AG20443 (cell line): Measurements from ENCODE around the gene WWOX.

Experiments
- DNase-seq: peaks from one replicate; pipeline ENCODE4 v3.0.0; 2012; ENCODE audit warnings: low spot score, mixed read lengths

WWOX gene

GRCh38 chr16:78146807-78147206 lies 47.4 kb downstream of the WWOX start:
- DNase-seq: no peak

DNA sequence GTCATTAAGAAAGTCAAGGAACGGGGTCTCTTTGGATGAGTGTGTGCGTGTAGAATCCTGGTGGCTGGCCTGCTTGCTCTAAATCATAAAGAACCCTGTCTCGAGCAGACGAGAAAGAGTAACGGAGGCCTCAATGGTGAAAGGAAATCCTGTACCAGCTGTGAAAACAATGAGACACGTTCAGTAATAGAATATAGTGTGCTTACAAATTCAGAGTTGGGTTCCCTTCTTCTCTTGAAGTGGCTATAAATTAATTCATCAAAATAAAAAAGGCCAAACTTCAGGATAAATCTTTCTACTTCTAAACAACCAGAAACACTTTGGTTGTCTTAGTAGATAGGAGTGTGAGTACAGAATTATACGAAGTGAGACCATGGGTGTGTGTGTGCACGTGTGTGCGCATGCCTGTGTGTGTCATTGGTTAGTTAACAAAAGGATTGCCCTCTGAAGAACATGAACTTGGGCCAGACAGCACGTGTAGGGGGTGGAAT lies 48.5 kb downstream of the WWOX start:
- DNase-seq: no peak

DNA sequence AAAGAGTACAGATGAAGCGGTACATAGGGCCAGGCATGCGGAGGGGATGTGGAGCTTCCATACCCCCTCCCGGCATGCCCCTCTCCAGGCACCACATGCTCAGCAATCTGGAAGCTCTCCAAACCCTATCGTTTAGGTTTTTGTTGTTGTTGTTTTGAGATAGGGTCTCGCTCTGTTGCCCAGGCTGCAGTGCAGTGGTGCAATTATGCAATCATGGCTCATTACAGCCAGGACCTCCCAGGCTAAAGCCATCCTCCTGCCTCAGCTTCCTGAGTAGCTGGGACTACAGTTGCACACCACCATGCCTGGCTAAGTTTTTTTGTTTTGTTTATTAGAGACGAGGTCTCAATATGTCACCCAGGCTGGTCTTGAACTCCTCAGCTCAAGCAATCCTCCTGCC lies 50.8 kb downstream of the WWOX start:
- DNase-seq: no peak

GRCh38 chr16:78154729-78155461 lies 55.4 kb downstream of the WWOX start:
- no peak for DNase-seq

- DNase-seq: no peak
Observed at GRCh38 chr16:78155791-78156345, 56.4 kb downstream of the WWOX start.

- no peak for DNase-seq
Observed at GRCh38 chr16:78161023-78161729, 61.7 kb downstream of the WWOX start.

DNA sequence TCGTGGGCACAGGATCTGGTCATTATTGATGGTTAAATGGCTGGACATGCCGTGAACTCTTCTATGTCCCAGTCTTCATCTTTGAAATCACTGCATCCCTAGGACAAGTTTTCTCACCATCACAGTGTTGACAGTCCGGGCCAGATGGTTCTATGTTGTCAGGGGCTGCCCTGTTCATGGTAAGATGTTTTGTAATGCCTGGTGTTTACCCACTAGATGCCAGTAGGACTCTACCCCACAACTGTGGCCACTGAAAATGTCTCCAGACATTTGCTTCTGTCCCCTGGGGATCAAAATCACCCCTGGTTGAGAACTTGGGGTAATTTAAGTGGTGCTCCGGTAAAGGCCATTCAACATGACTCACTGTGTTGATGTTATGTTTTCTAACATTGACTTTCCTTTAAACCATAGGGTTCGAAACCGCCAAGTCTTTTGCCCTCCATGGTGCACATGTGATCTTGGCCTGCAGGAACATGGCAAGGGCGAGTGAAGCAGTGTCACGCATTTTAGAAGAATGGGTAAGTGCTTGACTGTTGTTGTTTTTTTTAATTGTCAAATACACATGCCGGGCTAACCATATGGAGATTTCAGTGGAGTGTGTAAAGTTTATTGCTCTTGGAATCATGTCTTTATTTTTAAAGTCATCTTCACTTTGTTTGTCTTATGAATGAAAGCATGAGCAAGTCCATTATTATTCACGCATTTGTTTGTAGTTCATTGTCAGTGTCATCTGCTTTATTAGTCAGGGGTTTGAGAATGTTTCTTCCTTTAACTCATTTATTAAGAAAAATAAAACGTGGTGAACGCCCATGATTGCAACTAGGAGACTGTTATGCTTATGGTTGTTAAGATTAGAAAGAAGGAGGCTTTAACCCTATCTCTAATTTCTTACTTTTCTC lies 64.6 kb downstream of the WWOX start:
- no peak for DNase-seq

DNA sequence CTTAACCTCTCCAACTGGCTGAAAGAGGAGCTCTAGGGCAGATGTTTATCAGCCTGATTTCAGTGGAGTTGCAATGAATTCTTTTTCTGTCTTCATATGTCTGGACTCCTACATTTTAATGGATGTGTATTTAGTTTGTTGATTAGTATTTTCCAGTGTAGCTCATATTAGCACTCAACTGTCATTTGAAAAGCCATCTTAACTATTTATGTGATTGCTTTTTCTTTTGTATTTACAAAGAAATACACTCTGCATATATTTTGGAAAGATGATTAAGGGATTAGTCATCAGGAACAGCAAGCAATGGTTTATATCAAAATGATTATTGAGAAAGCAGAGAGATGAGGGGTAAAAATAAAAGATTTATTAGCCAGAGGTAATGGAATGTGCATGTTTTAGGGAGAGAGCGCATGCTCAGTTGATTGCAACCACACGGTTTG lies 71.1 kb downstream of the WWOX start:
- no peak for DNase-seq

DNA sequence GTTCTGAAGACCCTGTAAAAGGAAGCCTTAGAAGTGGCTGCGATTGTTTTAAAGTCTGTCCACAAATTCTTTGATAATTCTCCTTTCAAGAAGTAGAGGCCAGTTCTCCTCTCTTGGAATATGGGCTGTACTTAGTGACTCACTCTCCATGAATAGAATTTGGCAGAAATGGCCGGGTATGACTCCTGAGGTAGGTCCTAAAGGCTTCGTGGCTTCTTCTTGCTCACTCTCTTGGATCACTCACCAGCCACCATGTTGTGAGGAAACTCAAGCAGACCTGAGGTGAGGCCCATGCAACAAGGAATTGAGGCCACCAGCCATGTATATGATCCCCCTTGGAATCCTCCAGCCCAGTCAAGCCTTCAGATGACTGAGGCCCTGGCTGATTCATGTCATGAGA lies 75.8 kb downstream of the WWOX start:
- DNase-seq: no peak

- DNase-seq: no peak
Observed at GRCh38 chr16:78176435-78176834, 77.0 kb downstream of the WWOX start.

GRCh38 chr16:78177218-78177617 lies 77.8 kb downstream of the WWOX start:
- DNase-seq: no peak

DNA sequence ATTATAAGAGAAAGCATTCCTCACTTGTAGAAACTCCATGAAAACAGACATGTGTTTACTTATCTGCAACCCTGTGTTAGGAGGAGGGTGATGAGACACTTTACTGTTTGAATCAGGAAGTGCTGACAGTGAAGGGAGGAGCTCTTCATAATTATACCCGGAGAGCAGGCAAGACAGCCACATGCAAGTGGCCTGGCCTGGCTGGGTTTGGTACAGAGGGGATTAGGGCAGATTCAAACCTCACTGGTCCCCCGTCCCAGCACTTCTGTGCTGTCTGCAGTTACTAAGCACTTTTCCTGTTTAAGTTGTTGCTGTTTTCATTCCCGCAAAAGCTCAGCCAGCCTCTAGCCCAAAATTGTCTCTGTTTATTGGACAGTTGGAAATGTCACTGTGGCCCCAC lies 78.5 kb downstream of the WWOX start:
- DNase-seq: no peak

DNA sequence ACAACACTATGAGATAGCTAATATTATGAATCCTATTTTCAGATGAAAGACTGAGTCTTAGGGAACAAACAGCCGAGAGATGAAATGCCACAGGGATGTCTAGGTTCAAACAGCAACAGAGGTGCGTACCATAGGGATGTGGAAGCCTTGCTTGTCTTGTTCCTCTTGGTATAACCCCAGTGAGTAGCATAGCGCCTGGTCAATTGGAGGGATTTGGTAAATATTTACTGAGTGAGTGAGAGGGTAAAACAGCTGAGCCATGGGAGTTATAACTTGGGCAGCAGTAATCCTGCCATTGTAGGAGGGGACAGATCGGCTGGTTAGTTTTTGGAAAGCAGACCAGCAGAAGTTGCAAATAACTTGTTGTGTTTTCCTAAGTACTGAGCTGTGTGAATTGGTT lies 80.2 kb downstream of the WWOX start:
- DNase-seq: no peak

DNA sequence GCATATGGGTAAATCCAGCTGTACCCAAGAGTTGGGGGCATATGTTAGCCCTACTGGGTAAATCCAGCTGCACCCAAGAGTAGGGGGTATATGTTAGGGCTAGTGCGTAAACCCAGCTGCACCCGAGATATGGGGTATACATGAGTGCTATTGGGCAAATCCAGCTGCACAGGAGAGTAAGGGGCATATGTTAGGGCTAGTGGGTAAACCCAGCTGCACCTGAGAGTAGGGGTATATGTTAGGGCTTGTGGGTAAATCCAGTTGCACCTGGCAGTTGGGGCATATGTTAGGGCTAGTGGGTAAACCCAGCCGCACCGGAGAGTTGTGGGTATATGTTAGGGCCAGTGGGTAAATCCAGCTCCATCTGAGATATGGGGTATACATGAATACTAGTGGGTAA lies 80.9 kb downstream of the WWOX start:
- no peak for DNase-seq

DNA sequence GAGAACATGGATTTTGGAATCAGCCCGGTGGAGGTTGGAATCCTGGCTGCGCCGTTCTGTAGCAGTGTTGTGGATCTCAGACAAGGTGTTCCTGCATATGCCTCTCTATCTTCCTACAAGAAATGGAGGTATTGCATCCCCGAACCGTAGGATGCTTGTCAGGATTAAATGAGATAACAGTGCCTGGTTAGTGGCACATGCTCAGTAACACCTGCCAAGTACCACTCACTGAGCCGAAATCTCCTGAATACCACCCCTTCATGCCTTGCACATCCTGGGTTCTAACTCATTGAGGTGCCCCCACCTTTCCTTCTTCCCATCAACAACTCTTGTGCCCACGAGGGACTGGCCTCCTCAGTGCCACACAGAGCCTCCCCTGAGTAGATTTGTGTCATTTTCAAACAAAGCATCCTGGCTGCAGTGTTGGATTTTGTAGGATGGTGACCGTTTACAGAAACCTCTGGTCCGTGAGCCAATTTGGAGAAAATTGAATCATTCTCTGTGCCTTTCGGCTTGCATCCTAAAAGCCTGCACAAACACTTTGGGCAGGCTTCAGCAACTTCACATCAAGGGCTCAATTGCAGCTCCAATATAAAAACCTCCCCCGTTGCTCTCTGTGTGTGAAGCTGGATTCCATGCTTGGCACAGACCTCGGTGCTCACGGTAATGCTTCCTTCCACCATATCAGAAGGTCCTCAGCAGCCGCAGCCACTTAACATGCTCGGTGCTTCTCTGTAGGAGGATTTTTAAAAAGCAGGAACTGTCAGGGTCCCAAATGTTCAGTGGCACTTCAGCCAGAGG lies 84.2 kb downstream of the WWOX start:
- no peak for DNase-seq

DNA sequence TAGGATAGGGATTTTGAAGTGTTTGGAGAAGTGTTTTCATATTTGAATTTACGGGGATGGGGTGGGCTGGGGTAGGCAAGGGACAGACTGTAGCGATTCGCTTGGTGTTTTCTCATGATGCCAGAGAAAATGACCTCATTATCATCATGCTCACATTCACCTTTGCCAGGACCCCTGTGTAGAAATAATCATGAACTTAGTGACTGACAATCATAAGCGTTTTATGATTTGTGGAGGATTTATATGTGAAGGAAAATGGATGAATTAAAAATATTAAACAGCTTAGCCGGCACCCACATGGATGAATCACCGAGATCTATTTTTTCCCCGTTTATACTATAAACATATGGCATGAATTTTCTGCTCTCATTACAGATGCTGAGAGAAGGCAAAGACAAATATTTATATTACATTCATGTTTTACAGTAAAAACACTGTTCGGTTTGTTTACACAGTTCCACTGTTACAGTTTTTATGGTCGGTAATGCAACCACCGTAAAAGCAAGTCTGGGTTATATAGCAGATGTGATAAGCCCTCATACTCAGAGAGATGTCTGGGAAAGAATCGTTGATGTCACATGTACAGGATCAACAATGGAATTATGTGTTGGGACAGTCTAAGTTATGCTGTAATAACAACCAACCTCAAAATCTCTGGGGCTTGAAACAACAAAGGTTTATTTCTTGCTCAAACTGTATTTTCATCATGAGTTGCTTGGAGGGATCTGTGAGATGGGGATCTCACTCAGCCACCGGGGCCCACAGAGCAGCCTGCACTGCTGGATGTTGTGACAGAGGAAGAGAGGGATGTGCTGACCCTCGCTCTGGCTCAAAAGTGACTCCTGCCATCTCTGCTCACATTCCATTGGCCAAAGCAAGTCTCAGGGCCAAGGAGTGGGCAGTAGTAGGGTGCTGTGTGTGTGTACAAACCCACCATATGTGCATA lies 85.1 kb downstream of the WWOX start:
- DNase-seq: no peak

GRCh38 chr16:78189121-78189520 lies 89.7 kb downstream of the WWOX start:
- no peak for DNase-seq

- no peak for DNase-seq
Observed at GRCh38 chr16:78192734-78193488, 93.5 kb downstream of the WWOX start.

DNA sequence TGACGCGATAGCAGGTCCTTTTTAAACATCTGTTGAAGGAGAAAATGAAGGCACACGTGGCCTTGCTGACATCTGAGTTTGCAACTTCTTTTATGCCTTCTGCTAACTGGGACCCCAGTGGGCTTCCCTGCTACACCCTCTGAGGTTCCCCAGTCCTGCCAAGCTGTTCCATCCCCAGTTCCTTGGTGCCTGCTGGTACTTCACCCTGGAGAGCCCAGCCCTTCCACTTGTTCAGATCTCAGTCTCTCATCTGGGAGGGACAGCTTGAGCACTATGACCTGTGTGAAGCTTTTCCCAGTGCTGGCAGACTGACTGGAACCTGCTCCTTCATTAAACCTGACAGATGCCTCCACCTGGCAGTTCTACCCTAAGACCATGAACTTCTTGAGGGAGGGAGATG lies 95.5 kb downstream of the WWOX start:
- no peak for DNase-seq
